Transverse colon (tissue), 3 donors: Measurements from ENCODE around the gene BORCS8.

ENCODE experiments used
- POLR2A ChIP-seq: fragments of 450-650 bp; IDR thresholded peaks from one replicate; pipeline ENCODE4 v1.6.1; 2016; ENCODE audit warnings: antibody characterized with exemption, mild to moderate bottlenecking, moderate library complexity
- TF ChIP-seq, protein P1 (sequence below), 5 experiments: fragments of 200-600 bp in 3 of 5; fragments of 450-650 bp in 2 of 5; sonication (generic) in 3 of 5; IDR thresholded peaks; 1 replicate in 2 of 5; 2 replicates in 3 of 5; pipeline ENCODE4 v1.5.1; 2016 to 2017; ENCODE audit warnings: antibody characterized with exemption in 5 of 5, inconsistent platforms in 3 of 5, mild to moderate bottlenecking in 2 of 5, moderate library complexity in 1 of 5

DNA sequence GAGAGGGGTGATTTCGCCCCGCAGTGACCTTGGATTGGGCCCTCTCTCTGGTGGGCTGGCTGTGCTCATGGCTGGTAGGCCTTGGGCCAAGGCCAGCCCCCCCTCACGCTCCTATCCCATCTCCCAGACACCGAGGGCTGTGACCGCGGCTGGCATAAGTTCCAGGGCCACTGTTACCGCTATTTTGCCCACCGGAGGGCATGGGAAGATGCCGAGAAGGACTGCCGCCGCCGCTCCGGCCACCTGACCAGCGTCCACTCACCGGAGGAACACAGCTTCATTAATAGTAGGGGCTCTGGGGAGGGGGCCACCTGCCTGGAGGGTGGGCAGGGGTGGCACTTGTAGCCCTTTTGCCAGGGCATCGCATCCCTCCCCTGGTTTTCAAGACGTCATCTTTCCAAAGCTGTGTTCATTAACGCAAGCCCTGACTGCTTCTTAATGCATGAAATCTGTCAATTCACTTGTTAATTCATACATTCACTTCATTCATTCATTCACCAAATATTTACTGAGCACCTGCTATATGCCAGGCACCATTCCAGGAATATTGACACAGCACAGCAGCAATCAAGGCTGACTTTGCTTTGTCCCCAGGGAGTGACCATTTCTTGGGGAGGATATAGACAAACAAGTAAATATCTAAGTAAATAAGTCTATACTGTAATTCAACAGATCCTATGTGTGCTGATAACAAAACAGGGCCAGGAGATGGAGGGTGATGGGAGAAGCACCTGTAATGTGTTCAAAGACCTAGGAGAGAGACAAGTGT, 46.4 kb upstream of the BORCS8 start:
- TF ChIP-seq, protein P1, sequence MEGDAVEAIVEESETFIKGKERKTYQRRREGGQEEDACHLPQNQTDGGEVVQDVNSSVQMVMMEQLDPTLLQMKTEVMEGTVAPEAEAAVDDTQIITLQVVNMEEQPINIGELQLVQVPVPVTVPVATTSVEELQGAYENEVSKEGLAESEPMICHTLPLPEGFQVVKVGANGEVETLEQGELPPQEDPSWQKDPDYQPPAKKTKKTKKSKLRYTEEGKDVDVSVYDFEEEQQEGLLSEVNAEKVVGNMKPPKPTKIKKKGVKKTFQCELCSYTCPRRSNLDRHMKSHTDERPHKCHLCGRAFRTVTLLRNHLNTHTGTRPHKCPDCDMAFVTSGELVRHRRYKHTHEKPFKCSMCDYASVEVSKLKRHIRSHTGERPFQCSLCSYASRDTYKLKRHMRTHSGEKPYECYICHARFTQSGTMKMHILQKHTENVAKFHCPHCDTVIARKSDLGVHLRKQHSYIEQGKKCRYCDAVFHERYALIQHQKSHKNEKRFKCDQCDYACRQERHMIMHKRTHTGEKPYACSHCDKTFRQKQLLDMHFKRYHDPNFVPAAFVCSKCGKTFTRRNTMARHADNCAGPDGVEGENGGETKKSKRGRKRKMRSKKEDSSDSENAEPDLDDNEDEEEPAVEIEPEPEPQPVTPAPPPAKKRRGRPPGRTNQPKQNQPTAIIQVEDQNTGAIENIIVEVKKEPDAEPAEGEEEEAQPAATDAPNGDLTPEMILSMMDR (IDR thresholded peaks at IDR 0.05) = no peak
- TF ChIP-seq POLR2A = no peak
